NK-92 (cell line): Measurements from ENCODE around the gene SLC25A2.
"Not testable (repeated sequence)": the region's sequence is repeated elsewhere in the genome, so short reads cannot be mapped to it uniquely, and the experiment has no call there.

Experiments used
- DNase-seq: peaks from one replicate; lab custom pipeline; 2025; ENCODE audit not compliant: unreplicated experiment; lab: John Stamatoyannopoulos, UW

The SLC25A2 gene

GRCh38 chr5:141316963-141317362 is 13.1 kb upstream of the SLC25A2 start:
- not testable (repeated sequence) for DNase-seq

DNA sequence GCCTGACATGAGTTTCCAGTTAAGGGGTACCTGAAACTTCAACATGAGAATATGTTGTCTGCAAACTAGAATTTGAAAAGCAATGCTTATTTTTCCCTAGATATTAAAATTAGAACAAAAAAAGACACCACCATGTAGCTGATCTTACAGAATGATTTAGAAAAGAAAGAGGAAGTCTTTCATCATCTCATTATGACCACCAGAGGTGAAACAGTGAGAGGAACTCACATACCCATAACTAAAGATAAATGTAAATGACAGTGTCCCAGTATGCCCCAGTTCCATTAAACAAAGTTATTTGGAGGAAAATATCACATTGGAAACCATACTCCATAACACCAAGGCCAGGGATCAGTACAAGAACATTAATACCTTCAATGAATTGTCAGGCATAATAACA is 9.9 kb upstream of the SLC25A2 start:
- no peak for DNase-seq

- DNase-seq: no peak
These were observed 2.8 kb upstream of the SLC25A2 start for GRCh38 chr5:141306630-141307029.

DNA sequence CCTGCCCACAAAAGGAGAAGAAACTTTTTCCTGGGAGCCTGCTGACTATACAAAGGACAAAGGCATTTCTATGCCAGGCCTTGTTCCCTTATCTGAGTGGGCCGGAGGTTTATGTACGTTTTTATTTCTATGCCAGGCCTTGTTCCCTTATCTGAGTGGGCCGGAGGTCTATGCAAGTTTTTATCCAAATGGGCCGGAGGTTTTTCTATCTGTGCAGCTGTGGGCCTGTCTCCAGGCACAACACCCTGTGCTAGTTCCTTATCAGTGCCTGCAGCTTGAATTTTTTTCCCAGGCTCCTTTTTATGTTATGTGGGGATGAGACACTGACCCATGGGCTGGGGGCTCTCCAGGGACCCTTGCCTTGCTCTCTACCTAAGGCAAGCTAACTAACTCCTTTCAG is 5.5 kb downstream of the SLC25A2 start:
- DNase-seq: no peak

GRCh38 chr5:141272906-141273305 is 30.9 kb downstream of the SLC25A2 start:
- DNase-seq: no peak

DNA sequence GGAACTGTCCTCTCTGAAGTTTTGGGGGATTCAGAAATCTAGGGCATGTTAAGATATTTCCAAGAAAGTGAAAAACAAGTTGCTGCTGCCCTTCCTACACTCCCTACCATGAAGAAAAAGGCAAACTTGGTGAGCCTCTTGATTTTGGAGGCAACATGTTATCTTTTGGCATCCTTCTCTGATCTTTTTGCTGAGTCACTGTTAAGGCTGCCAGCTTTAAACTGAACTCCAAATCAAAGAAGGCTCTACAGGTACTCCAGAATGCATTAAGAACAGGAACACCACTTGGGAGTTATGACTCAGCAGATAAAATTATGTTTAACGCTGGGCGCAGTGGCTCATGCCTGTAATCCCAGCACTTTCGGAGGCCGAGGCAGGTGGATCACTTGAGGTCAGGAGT is 34.7 kb downstream of the SLC25A2 start:
- no peak for DNase-seq

DNA sequence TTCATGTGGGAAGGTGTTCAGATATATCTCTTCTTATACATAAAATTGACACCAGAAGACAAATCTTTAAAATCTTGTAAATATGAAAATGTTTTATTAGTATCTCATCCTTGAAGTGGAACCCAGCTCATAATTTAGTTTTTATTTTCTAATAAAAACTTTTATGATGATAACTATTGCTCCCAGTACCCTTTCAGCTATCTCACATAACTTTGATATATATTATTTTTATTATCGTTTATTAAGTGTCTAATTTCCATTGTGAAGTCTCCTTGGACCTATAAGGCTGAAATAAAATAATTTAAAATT is 42.7 kb downstream of the SLC25A2 start:
- no peak for DNase-seq

GRCh38 chr5:141260458-141261237 is 43.2 kb downstream of the SLC25A2 start:
- DNase-seq: no peak

GRCh38 chr5:141258948-141259347 is 44.9 kb downstream of the SLC25A2 start:
- no peak for DNase-seq

DNA sequence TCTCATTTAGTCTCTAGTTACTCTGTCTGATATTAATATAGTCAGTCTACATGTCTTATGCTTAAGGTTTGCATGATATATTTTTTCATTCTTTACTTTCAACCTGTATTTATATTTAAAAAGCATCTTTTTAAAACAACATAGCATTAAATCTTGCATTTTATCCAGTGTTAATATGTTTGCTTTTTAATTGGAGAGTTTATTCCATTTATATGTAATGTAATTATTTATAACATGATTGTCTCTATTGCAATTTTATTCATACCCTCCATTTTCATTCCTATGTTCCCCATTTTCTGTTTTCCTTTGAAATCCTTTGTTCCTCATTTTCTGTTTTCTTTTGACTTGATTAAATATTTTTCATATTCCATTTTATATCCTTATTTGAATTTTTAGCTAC is 45.4 kb downstream of the SLC25A2 start:
- no peak for DNase-seq
